GM19463 (cell line): ENCODE data around the gene VCL.
"Not testable (repeated sequence)": the region's sequence is repeated elsewhere in the genome, so short reads cannot be mapped to it uniquely, and the experiment has no call there.

Experiments
- ATAC-seq: cut with Tn5 transposase; IDR thresholded peaks from one replicate; pipeline ENCODE4 v1.9.1; 2021; ENCODE audit warnings: mild to moderate bottlenecking, moderate library complexity; ENCODE audit not compliant: unreplicated experiment

VCL gene

GRCh38 chr10:73971636-73972354 lies 26.1 kb upstream of the VCL start:
- ATAC-seq = no peak

GRCh38 chr10:73973427-73973826 lies 24.5 kb upstream of the VCL start:
- ATAC-seq = no peak

- no peak for ATAC-seq
Observed at GRCh38 chr10:73974309-73974946, 23.5 kb upstream of the VCL start.

- ATAC-seq = no peak
Observed at GRCh38 chr10:73975388-73975787, 22.5 kb upstream of the VCL start.

GRCh38 chr10:73979141-73979808 lies 18.6 kb upstream of the VCL start:
- no peak for ATAC-seq

GRCh38 chr10:73979809-73980433 lies 18.0 kb upstream of the VCL start:
- ATAC-seq = no peak

GRCh38 chr10:73981812-73982211 lies 16.1 kb upstream of the VCL start:
- no peak for ATAC-seq

GRCh38 chr10:73983096-73984047 lies 14.5 kb upstream of the VCL start:
- ATAC-seq = no peak

- no peak for ATAC-seq
Observed at GRCh38 chr10:73989594-73990150, 8.2 kb upstream of the VCL start.

GRCh38 chr10:73991203-73991883 lies 6.6 kb upstream of the VCL start:
- ATAC-seq = no peak

- no peak for ATAC-seq
Observed at GRCh38 chr10:73991884-73992245, 6.1 kb upstream of the VCL start.

GRCh38 chr10:73992899-73993788 lies 4.8 kb upstream of the VCL start:
- no peak for ATAC-seq

GRCh38 chr10:73995035-73995358 lies 2.9 kb upstream of the VCL start:
- no peak for ATAC-seq

GRCh38 chr10:73997461-73997786 lies 492 bp upstream of the VCL start:
- peak; percentile 23 for ATAC-seq

- ATAC-seq = no peak
Observed at GRCh38 chr10:73998623-73998928, 660 bp downstream of the VCL start.

- no peak for ATAC-seq
Observed at GRCh38 chr10:73998929-73999691, 1.2 kb downstream of the VCL start.

GRCh38 chr10:73999703-74000102 lies 1.8 kb downstream of the VCL start:
- no peak for ATAC-seq

GRCh38 chr10:74000244-74000643 lies 2.3 kb downstream of the VCL start:
- not testable (repeated sequence) for ATAC-seq
